HG03457 (cell line): Measurements from ENCODE around the gene BCL11A.
"Not testable (repeated sequence)": the region's sequence is repeated elsewhere in the genome, so short reads cannot be mapped to it uniquely, and the experiment has no call there.

Experiments
- ATAC-seq: cut with Tn5 transposase; IDR thresholded peaks from one replicate; pipeline ENCODE4 v1.9.1; 2021; ENCODE audit warnings: moderate number of reproducible peaks; ENCODE audit not compliant: unreplicated experiment

BCL11A gene

DNA sequence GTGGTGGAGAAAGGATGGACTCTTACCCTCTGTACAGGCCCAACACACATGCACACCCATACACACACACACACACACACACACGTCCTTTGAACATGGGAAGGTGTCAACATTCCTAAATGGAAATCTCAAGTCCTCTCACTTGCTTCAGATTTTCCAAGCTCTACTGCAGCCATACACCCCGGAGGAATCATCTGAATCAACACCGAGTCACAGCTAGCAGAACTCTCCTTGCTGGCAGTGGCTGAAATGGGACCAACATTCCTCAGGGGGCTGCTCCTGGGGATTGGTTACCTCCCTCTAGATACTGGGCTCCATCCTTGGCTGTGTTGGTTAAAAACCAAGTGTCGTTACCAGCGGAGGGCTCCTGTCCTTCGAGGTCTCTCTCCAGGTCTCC, 112.7 kb downstream of the BCL11A start:
- ATAC-seq = no peak

DNA sequence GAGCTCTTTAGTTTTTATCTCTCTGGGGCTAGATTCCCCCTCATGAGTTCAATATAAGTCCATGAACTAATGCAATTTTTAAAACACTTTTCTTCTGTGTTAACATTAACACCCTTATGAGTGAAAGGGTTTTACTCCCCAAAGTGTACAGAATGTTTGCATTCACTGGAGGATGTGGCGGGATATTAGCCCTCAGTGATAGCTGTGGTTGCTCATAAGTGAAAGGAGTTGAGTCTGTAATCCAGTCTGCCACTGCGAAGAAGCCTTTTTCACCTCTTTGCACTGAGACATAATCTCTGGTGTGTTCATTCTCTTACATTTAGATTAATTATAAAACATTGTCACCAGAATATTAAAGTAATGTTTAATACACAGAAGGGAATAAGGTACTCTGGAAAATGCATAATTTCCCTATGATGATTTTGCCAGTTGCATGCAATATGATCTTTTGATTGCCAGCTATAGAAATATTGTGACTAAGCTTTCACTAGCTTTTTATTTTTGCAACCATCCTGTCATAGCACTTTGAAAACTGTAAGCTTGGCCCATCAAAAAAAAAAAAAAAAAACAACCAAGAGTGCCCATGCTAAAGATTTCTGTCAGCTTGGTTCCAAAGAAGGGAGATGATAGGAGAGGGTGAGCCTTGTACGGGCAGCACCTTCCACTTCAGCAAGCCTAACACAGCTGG, 113.2 kb downstream of the BCL11A start:
- peak; percentile 20 for ATAC-seq

DNA sequence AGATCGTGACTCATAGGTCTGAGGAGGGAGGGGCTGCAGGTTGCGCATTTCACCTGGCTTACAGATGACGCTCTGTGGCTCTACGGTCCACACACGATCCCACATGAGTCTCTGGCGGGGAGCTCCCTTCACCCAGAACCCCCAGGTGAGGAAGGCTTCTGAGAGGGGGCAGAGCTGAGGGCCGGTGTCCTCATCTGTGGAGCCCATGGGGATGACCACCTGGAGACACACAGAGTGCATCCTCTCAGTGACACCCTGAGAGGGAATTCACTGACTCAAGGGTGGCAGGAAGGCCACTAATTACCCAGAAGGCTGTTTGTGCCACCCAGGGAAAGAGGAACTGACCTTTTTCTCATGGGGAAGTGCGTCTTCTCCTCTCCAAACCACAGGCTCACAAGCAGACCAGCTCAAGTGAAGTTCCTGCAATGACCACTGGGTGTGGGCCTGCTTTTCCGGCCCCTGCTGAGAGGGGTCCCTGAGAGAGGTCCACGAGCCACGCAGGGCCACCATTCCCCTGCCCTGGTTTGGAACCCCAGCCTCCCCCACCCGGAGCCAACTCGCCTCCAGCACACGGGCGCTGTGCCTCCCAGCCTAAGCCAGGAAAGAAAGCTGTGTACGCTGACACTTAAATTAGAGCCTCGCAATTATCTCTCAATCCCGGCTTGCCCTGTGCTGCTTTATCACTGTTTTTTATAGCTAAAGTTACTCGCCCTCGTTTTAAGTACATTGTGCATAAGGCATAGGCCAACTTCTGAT, 114.1 kb downstream of the BCL11A start:
- ATAC-seq = peak; percentile 99

DNA sequence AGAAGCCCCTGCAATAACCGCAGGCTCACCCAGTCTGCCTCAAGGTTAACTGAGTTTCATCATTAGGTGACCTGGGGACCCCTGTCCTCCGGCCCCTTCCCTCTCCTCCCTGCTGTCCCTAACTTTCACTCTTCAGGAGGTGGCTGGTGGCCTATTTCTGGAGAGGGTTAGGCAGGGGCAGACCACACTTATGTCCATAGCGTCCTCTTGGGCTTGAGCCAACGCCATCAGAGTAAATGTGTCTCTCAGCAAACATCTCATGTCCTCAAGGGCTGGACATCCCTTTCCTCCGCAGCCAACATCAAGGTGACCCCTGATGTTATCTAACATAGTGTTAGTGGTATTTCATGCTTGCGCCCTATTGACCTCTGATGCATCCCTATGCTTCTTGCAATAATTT, 114.8 kb downstream of the BCL11A start:
- ATAC-seq = no peak

DNA sequence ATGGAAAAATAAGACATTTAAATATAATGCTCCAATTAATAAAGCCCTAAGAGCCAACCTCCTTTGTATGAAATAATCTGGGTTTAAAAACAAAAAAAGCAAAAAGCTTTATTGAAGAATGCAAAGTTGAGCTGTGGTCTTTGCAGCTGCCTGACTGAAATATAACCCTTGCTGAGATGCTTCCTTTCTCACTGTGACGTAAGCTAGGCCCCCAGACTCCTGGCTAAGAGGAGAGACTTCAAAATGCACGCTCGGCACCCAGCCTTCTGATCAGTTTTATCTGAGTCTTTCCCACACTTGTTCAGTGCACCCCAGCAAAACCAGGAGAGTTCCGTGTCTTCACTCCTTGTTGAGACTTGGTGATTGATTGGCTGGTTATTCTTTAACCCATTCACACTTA, 115.3 kb downstream of the BCL11A start:
- ATAC-seq = no peak

DNA sequence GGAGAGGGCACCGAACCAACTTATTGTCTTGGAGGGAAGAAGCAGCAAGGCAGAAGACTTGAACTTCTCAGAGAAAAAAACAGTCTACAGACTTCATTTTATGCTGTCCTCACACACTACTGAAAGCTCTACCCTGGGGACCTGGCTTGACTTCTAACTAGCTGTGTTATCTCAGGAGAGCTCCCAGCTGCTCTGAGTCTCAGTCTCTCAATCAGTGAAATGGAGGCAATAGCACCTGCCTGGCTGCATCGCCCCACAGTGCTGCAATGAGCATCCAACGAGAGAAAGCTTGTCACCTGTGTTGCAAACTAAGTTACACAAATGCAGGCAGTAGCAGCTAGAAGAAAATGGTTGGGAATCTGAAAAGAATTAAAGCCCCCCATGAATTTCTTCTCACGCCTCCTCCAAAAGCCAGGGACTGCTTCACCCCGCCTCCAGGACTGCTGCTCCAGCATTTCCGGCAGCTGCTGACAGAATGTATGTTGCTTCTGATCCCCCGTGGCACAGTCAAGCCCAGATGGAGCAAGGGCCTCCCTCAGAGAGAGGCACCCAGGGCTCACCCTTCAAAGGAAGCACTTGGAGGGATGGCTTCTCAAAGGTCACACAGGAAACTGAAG, 116.3 kb downstream of the BCL11A start:
- no peak for ATAC-seq

DNA sequence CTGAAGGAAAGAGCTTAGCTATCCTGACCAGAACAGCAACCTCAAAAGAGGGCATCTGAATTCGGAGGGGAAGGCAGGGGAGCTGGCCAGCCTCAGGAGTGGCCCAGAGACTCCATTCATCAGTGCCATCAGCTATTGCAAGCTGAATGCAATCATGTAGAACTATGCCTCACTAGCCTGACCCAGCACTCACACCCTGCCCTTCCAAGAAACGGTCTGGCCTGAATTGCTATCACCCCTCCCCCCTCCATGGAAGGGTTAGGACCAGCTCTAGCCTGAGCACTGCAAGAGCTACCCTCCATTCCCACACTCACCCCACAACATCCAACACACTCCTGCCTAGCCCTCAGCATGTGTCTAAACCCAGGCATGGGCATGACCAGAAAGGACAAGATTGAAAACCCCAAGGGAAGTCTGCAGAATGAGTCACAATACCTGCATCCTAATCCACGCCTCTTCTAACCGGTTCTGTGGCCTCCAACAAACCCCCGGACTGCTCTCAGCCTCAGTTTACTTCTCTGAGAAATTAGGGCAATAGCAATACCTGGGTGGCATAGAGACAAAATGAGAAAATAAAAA, 120.3 kb downstream of the BCL11A start:
- no peak for ATAC-seq

DNA sequence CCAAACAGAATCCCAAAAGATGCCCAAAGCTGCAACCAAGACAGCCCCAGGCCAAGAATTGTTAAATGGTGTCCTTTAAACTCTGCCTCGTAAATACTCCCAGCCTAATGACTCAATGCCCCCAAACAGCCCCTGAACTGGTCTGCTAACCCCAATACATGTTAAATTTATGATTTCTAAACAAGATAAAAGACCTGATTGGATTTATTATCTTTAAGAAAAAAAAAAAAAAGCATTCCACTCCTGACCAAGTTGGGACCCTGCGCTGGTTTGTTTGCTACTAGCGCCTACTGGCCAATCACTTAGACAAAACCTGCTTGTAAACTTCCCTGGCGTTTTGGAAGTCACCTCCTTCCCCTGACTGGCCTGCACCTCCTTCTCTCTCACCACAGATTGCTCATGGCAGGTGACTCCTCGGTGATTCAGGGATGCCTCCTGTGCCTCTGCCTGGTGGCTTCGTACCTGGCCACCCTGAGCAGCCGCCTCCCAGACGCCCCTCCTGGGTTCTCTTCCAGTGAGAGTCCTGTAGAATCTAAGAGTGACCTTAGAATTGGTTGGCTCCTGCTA, 121.3 kb downstream of the BCL11A start:
- no peak for ATAC-seq

DNA sequence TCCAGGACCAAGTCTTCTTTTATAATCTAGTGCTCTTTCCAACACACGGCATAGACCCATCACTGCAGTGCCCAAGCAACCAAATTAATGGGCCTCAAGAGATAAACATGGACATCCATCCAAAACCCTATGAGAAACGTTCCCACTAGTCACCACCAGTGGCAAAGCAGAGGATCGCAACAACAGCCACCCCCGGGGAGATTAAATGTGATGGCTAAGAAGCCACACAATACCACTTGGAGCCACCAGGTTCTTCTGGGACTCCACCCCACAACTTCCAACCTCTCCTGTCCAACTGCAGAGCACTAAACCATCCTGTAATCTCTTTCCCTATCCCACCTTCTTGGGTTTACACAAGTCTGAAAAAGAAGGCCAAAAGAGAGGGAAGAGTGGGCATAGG, 123.8 kb downstream of the BCL11A start:
- ATAC-seq = no peak

DNA sequence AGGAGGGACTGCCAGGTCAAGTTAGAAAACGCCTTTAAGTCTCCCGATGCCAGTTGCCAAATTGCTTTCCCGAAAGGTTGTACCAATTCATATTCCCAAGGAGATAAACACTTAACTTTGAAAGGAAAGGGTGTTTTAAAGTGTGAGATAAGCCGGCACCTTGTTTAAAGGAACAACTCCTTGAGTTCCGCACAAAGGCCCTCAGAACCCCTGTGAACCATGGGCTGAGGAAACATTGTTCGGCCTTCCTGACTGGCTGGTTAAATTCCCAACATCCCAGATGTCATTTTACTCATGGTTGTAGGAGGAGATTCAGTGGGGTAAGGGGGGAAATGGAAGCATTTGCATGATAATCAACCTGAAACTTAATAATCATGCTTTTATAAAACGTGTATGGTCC, 126.6 kb downstream of the BCL11A start:
- ATAC-seq = no peak

DNA sequence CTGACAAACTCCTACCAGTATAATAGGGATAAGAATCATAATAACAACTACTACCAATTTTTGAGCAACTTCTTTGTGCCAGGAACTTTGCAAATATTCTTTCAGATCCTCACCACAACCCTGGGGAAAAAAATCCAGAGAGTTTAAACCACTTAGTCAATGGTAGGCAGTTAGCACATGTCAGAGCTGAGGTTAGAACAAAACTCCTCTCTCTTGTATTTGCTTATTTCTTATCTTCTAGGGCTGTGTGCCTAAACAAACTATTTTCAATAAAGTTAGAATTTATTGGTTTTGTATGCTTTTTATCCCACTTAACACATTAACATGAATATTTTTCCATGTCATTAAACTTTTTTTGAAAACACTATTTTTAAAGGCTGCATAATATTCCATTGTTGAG, 127.1 kb downstream of the BCL11A start:
- ATAC-seq = no peak

DNA sequence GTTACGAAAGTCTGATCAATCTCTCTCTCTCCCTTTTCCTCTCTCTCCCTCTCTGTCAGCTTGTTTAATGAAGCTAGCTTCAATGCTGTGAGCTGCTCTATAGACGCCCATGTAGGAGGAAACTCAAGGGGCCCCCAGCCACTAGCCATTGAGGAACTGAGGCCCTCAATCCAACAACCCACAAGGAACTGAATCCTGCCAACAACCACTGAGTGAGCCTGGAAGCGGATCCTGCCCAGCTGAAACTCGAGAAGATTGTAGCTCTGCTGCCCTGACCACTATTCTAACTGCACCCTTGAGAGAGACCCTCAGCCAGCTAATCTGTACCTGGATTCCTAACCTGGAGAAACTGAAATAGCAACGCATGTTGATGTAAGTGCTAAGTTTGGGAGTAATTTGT, 129.2 kb downstream of the BCL11A start:
- ATAC-seq = no peak

DNA sequence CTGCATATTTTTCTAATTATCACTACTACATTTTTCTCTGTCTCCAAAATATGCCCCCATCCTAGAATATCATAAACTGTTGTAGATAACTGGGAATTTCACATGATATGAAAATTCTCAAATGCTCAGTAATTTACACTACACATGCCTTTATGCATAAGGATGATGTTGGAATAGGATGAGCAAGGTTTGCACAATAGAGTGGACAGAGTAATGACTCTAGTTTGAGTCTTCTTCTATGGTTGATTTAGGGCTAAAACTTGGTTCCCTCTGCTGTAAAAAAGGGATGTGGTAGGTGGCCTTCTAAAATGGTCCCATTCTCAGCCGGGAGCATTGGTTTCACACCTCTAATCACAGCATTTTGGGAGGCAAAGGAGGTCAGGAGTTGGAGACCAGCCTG, 129.9 kb downstream of the BCL11A start:
- ATAC-seq = no peak

DNA sequence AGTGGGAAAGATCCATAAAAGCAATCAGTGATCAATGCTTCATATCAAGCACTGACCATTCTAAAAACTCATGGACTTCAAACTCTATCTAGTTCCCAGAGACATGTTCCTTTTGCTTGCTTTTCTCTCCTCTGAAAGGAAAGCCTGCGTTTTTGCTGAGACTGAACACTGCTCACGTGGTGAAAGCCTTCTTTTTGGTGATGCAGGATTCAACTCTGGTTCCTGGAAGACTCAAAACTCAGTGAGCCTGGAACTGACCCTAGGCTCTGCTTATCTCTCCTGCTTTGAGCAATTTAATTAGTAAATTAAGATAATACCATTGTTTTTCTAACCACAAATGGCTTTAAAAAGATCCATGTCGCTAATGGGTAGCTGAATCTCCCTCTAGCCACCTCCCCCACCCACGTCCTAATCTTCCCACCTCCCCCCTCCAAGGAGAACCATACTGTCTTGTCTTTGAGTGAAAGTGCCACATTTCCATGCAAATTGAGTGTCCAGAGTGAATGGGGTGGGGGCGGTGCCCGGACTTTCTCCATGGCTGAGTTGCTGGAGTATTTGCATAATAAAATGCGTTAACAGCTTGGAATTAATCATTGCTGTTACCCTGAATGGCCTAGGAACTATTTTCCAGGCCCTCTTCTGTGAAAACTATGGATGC, 130.5 kb downstream of the BCL11A start:
- ATAC-seq = no peak

DNA sequence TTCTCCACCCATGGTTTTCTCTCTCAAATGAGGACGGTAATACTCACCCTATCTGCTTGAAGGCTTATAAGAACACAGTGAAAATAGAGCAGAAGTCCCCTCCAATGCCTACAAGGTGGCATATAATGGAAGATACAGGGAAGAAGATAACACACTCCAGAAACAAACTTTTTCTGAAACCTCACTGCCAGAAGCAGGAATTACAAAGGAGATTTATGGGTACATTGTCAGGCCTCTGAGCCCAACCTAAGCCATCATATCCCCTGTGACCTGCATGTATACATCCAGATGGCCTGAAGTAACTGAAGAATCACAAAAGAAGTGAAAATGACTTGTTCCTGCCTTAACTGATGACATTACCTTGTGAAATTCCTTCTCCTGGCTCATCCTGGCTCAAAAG, 136.2 kb downstream of the BCL11A start:
- not testable (repeated sequence) for ATAC-seq

DNA sequence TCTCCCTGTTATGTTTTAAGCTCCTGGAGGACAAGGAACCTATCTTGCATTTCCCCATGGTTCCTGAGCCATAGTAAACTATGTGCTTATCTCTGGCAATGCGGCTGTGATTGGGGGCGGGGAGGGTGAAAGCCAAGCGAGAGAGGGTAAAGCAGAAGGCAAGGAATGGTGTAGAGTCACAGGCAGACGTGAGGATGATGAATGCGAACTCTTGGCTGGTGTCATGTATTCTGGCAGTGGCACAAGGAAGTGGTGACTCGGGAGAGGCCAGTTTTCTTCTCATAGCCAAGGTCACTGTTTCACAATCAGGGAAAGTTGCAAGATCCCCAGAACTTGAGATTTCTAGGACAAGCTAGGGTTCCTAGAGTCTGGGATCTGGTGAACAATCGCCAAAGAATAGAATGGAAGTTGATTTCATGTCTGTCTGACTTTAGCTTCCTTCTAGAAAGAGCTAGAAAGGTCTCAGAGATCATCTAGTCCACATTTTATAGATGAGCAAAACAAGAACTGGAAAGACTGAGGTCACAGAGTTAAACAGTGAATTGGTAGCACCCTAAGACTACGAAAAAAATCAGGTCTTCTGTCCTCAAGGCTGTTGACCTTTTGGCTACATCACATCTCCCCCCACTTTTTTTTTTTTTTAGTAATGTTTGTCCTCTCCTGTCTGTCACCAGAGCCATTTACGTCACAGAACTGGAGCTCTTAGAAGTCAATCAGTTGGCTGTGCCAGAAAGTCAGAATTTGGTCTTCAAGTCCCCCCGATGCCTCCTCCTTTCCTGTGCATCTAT, 137.0 kb downstream of the BCL11A start:
- ATAC-seq = no peak

DNA sequence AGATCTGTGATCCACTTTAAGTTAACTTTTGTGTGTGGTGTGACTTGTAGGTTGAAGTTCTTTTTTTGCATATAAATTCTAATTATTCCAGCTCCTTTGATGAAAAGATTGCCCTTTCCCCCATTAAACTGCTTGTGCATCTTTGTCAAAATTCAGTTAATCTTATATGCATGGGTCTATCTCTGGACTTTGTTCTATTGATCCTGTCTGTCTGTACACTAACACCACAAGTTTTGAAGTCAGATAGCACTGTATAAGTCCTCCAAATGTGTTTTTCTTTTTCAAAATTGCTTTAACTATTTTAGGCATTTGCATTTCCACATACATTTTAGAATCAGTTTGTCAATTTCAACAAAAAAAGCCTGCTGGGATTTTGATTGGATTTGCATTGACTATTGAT, 137.6 kb downstream of the BCL11A start:
- no peak for ATAC-seq

DNA sequence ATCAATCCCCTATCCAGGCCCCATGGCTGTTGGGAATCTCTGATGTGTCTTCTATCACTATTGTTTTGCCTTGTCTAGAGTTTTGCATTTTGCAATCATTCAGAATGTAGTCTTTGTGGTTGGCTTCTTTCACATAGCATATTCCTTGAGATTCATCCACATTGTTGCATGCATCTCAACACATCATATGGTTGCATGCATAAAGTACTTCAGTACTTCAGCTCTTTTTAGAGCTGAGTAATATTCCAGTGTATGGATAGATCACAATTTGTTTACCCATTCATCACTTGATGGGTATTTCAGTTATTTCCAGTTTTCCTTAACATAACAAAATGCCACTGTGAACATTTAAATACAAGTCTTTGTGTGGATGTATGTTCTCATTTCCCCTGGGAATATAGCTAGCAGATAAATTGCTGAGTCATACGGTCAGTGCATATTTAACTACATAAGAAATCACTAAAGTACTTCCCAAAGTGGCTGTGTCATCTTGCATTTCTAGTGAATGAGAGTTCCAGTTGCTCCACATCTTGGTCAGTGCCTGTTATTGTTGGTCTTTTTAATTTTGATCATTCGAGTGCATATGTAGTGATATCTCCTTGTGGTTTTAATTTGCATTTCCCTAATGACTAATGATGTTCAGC, 138.8 kb downstream of the BCL11A start:
- no peak for ATAC-seq

DNA sequence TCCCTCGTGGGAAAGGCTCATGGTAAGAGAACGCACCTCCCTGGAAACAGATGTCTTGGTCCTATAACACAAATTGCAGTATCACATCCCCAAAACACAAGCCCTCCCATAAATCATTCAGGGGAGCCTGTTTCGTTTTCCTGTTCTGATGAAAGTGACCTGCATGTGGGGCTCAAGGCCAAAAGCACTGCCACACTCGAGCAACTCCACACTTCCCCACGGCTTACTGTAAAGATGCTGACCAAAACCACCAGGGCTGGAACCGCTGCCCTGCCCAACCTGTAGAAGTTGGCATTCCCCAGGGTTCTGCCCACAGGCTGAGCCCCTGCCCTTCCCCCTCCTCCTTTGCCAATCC, 139.7 kb downstream of the BCL11A start:
- peak; percentile 82 for ATAC-seq
